Natural killer cell (primary cell): ENCODE results near the gene LHX8. TPM values are rescaled to one million over a fixed set of nuclear protein-coding genes. Genes with fewer than 3 reads are reported as not detected.
"Not testable (repeated sequence)": the region's sequence is repeated elsewhere in the genome, so short reads cannot be mapped to it uniquely, and the experiment has no call there.

Experiments
- ATAC-seq, 3 donors: fragments of 150-1000 bp in 2 of 3; fragments of 200-7000 bp in 1 of 3; cut with Tn5 transposase; 1 replicate in 1 of 3; 2 replicates in 2 of 3; pipeline ENCODE4 v1.10.0; 2021; ENCODE audit warnings: mild to moderate bottlenecking in 2 of 3, moderate library complexity in 2 of 3
- DNase-seq, 2 donors: peaks; one replicate each; pipeline versions ENCODE4 v3.0.0 to v3.0.0-alpha.2; 2013 to 2021; ENCODE audit warnings: mixed read lengths in 1 of 2
- H3K27ac ChIP-seq: one replicate; pipeline ENCODE4 v1.5.1; 2013; ENCODE audit warnings: mild to moderate bottlenecking, low read length
- H3K27me3 ChIP-seq: one replicate; pipeline ENCODE4 v1.6.1; 2013; ENCODE audit warnings: low read length; ENCODE audit not compliant: control insufficient read depth, insufficient read depth
- H3K36me3 ChIP-seq: one replicate; pipeline ENCODE4 v1.6.1; 2013; ENCODE audit warnings: low read length; ENCODE audit not compliant: control insufficient read depth, insufficient read depth
- H3K4me1 ChIP-seq: one replicate; pipeline ENCODE4 v1.6.1; 2013; ENCODE audit warnings: low read length; ENCODE audit not compliant: control insufficient read depth, insufficient read depth
- H3K4me3 ChIP-seq: one replicate; pipeline ENCODE4 v1.5.1; 2013; ENCODE audit warnings: low read length
- H3K9me3 ChIP-seq: one replicate; pipeline ENCODE4 v1.6.1; 2013; ENCODE audit warnings: low read length; ENCODE audit not compliant: control insufficient read depth, insufficient read depth
- H3K27ac Mint-ChIP-seq, 2 donors: one replicate each; pipeline ENCODE4 v1.8.0; 2022; ENCODE audit warnings: mild to moderate bottlenecking in 2 of 2, mixed read lengths in 2 of 2, moderate library complexity in 1 of 2
- H3K27me3 Mint-ChIP-seq, 2 donors: one replicate each; pipeline ENCODE4 v1.8.0; 2022; ENCODE audit warnings: low read depth in 2 of 2, mixed read lengths in 2 of 2
- H3K36me3 Mint-ChIP-seq: one replicate; pipeline ENCODE4 v1.8.0; 2022; ENCODE audit warnings: mixed read lengths
- H3K4me1 Mint-ChIP-seq, 2 donors: one replicate each; pipeline ENCODE4 v1.8.0; 2022; ENCODE audit warnings: mixed read lengths in 2 of 2
- H3K4me3 Mint-ChIP-seq: one replicate; pipeline ENCODE4 v1.8.0; 2022; ENCODE audit warnings: mild to moderate bottlenecking, moderate library complexity, mixed read lengths
- H3K9me3 Mint-ChIP-seq, 2 donors: one replicate each; pipeline ENCODE4 v1.8.0; 2022; ENCODE audit warnings: mixed read lengths in 2 of 2
- CTCF ChIP-seq: fragments of 200-600 bp; IDR thresholded peaks from one replicate; pipeline ENCODE4 v1.8.0; 2022; ENCODE audit warnings: antibody characterized with exemption
- WGBS: methylation state at CpG from one replicate; pipeline ENCODE4 v1.1.7; 2013; ENCODE audit warnings: missing lambda C conversion rate; ENCODE audit not compliant: insufficient coverage; 5-methylcytosine and 5-hydroxymethylcytosine counted together
- intact Hi-C: fragments of 100-400 bp; cut with micrococcal nuclease; formaldehyde crosslinking; loops from one replicate; pipeline ENCODE4 v1.14.2; 2022
- total RNA-seq, 4 donors: library from RNA; stranded (reverse); fragments of 120-200 nt in 1 of 4; gene quantifications; one replicate each; pipeline versions ENCODE4 v1.2.3 to v1.2.4, GENCODE V29; 2013 to 2022

The LHX8 gene
- total RNA-seq, 3 donors from 2014 or later (not counting 1 experiment from before 2014, with no cell fraction given) = not detected

- Mint-ChIP-seq H3K4me3 (no peak overlapping the region), H3K9me3 (peaks cover 0 to 11% of the 10 kb centered on the region in 2 donors), H3K27me3 (no peaks in the 10 kb centered on the region), H3K27ac (no peak overlapping the region), H3K4me1 (no peaks in the 10 kb centered on the region), H3K36me3 (no peaks in the 10 kb centered on the region)
- intact Hi-C loops = no loop called here
- DNase-seq = no peak
- ATAC-seq = no peak
- Histone ChIP-seq H3K36me3 (no peaks in the 10 kb centered on the region), H3K4me3 (no peak overlapping the region), H3K27ac (no peak overlapping the region), H3K4me1 (no peaks in the 10 kb centered on the region), H3K9me3 (no peaks in the 10 kb centered on the region), H3K27me3 (no peaks in the 10 kb centered on the region)
- no peak for TF ChIP-seq CTCF
- 59% methylated on average over 2 of the region's 2 CpGs for WGBS
Measured at GRCh38 chr1:75174031-75174760, 40.0 kb downstream of the LHX8 start.

- H3K36me3 ChIP-seq, H3K4me1 ChIP-seq, H3K9me3 ChIP-seq, H3K27me3 ChIP-seq, H3K4me1 Mint-ChIP-seq, H3K4me3 ChIP-seq, intact Hi-C loops, H3K27ac ChIP-seq, H3K4me3 Mint-ChIP-seq, ATAC-seq, DNase-seq, H3K27ac Mint-ChIP-seq, H3K27me3 Mint-ChIP-seq: not testable (repeated sequence)
- WGBS = 88% methylated on average over 13 of the region's 13 CpGs
- Mint-ChIP-seq H3K36me3 (peaks cover 16% of the 10 kb centered on the region), H3K9me3 (peaks cover 10 to 24% of the 10 kb centered on the region in 2 donors)
Measured at GRCh38 chr1:75181214-75181955, 47.2 kb downstream of the LHX8 start.

- no peak for TF ChIP-seq CTCF
- intact Hi-C loops = no loop called here
- no peak overlapping the region for H3K4me3 Mint-ChIP-seq
Measured at GRCh38 chr1:75188892-75189291, 54.7 kb downstream of the LHX8 start.

GRCh38 chr1:75198163-75198562 is 64.0 kb downstream of the LHX8 start:
- Histone ChIP-seq H3K27me3 (no peaks in the 10 kb centered on the region), H3K4me1 (no peaks in the 10 kb centered on the region), H3K36me3 (no peaks in the 10 kb centered on the region), H3K27ac (no peak overlapping the region), H3K9me3 (no peaks in the 10 kb centered on the region), H3K4me3 (no peak overlapping the region)
- no peak overlapping the region for H3K27ac Mint-ChIP-seq
- intact Hi-C loops = no loop called here
- DNase-seq (no peak), ATAC-seq (no peak)
- H3K27me3 Mint-ChIP-seq = no peaks in the 10 kb centered on the region
- no peaks in the 10 kb centered on the region for H3K4me1 Mint-ChIP-seq
- 57% methylated on average over 1 of the region's 1 CpG for WGBS
- no peaks in the 10 kb centered on the region for H3K36me3 Mint-ChIP-seq
- no peak for TF ChIP-seq CTCF
- no peak overlapping the region for H3K4me3 Mint-ChIP-seq
- H3K9me3 Mint-ChIP-seq = peaks cover 3 to 7% of the 10 kb centered on the region in 2 donors

More at GRCh38 chr1:75188892-75189291, 54.7 kb downstream of the LHX8 start:
- H3K36me3 Mint-ChIP-seq = peaks cover 8% of the 10 kb centered on the region
- DNase-seq (no peak), ATAC-seq (no peak)
- Histone ChIP-seq H3K4me1 (no peaks in the 10 kb centered on the region), H3K4me3 (no peak overlapping the region), H3K36me3 (no peaks in the 10 kb centered on the region), H3K27ac (no peak overlapping the region), H3K9me3 (no peaks in the 10 kb centered on the region), H3K27me3 (no peaks in the 10 kb centered on the region)
- WGBS = 70% methylated on average over 1 of the region's 1 CpG
- no peaks in the 10 kb centered on the region for H3K4me1 Mint-ChIP-seq
- H3K27ac Mint-ChIP-seq = no peak overlapping the region
- peaks cover 2 to 12% of the 10 kb centered on the region in 2 donors for H3K9me3 Mint-ChIP-seq
- no peaks in the 10 kb centered on the region for H3K27me3 Mint-ChIP-seq
